Astrocyte of the cerebellum (primary cell): Measurements from ENCODE around the gene E2F3.

Source experiments
- DNase-seq: peaks from one replicate; pipeline ENCODE4 v3.0.0-alpha.2; 2011; ENCODE audit warnings: low read depth
- H3K4me3 ChIP-seq: 2 replicates; pipeline ENCODE4 v1.5.1; 2011; ENCODE audit warnings: mild to moderate bottlenecking, low read depth, low read length, moderate library complexity
- CTCF ChIP-seq: IDR thresholded peaks from 2 replicates; pipeline ENCODE4 v1.5.1; 2012; ENCODE audit warnings: low read length, low read depth, moderate library complexity, mild to moderate bottlenecking; ENCODE audit errors: missing control alignments
- in situ Hi-C: cut with HindIII; loops from 2 replicates; pipeline ENCODE4 v1.10.0; 2017; ENCODE audit warnings: low sequenced_read_pairs

The E2F3 gene

GRCh38 chr6:20441921-20442320 lies 40.2 kb downstream of the E2F3 start:
- in situ Hi-C loops = no loop called here
- no peak for TF ChIP-seq CTCF
- DNase-seq = no peak
- H3K4me3 ChIP-seq = no peak overlapping the region

GRCh38 chr6:20444786-20445271 lies 43.1 kb downstream of the E2F3 start:
- in situ Hi-C loops = no loop called here
- DNase-seq = no peak
- H3K4me3 ChIP-seq = no peak overlapping the region
- TF ChIP-seq CTCF = no peak

- TF ChIP-seq CTCF = no peak
- no peak overlapping the region for H3K4me3 ChIP-seq
- in situ Hi-C loops = no loop called here
- no peak for DNase-seq
Measured at GRCh38 chr6:20447157-20447556, 45.5 kb downstream of the E2F3 start.

GRCh38 chr6:20447581-20448132 lies 46.0 kb downstream of the E2F3 start:
- no peak overlapping the region for H3K4me3 ChIP-seq
- in situ Hi-C loops = no loop called here
- no peak for TF ChIP-seq CTCF
- no peak for DNase-seq

GRCh38 chr6:20448828-20449227 lies 47.1 kb downstream of the E2F3 start:
- no peak for DNase-seq
- no peak for TF ChIP-seq CTCF
- in situ Hi-C loops = no loop called here
- no peak overlapping the region for H3K4me3 ChIP-seq

GRCh38 chr6:20454204-20454824 lies 52.6 kb downstream of the E2F3 start:
- no peak for TF ChIP-seq CTCF
- no peak overlapping the region for H3K4me3 ChIP-seq
- in situ Hi-C loops = no loop called here
- no peak for DNase-seq
